Activated naive CD4-positive, alpha-beta T cell treated with Interleukin-2 at 50 U/mL for 16 hours (primary cell): ENCODE measurements around the gene PAX5.

Experiments used
- DNase-seq: peaks from one replicate; pipeline ENCODE4 v3.0.0-alpha.2; 2020

The PAX5 gene

DNA sequence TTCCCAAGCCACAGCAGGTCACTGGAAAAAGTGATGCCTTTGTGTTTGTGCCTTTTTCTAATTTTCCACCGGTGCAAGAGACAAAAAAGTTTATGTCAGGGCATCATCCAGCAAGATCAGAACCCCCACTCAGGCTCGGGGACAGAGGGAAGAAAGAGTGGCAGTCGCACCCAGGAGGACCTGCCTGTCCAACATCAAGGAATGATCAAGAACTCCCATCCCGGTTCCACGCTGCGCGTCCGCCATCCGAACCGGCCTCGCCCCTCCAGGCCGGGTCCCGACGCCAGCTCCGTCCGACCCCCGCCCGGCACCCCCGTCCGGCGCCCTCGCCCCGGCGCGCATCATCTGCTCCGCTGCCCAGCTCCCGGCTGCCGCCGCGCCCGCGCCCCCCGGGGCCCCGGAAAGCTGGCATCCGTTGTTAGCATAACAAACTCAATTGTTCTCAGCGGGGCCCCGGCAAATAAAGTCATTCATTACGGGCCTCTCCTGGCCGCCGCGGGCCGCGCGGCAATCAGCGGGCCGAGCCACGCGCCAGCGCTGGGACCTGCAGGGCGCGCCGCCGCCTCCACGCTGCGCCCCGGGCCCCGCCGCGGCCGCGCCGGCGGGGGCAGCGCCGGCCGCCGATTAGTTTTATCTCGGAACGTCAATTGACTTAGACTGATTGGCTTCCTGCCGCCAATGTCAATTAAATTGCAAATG lies 48.1 kb downstream of the PAX5 start:
- no peak for DNase-seq

DNA sequence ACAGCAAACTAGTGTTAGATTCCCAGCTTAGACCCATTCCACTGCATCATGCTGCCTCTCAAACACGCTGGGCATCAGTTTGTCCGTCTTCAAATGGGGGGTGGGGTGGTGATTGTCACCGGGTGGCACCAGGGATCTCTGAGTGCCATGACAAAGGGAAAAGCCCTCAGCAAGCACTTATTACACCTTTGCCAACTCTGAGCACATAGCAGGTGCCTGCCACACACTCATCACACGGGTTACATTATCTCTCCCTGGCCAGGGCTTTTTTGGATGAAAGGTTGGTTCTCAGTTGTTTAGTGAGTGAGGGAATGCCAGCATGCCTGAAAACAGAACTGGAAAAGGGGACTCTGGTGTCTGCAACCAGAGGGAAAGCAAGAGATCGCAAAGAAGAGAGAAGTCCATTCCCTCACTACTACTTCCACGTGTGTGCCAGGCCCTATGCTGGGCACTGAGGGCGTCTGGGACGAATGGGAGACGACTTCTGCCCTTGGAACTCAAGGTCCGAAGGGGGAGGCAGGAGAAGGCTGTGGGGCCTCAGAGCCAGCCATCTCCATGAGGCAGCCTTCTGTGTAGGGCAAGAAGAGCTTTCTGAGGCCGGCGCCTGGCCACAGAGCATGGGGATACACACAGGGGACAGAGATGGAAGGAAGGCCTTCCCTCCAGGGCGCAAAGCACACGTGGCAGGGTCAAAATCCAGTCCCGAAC lies 48.9 kb downstream of the PAX5 start:
- no peak for DNase-seq

DNA sequence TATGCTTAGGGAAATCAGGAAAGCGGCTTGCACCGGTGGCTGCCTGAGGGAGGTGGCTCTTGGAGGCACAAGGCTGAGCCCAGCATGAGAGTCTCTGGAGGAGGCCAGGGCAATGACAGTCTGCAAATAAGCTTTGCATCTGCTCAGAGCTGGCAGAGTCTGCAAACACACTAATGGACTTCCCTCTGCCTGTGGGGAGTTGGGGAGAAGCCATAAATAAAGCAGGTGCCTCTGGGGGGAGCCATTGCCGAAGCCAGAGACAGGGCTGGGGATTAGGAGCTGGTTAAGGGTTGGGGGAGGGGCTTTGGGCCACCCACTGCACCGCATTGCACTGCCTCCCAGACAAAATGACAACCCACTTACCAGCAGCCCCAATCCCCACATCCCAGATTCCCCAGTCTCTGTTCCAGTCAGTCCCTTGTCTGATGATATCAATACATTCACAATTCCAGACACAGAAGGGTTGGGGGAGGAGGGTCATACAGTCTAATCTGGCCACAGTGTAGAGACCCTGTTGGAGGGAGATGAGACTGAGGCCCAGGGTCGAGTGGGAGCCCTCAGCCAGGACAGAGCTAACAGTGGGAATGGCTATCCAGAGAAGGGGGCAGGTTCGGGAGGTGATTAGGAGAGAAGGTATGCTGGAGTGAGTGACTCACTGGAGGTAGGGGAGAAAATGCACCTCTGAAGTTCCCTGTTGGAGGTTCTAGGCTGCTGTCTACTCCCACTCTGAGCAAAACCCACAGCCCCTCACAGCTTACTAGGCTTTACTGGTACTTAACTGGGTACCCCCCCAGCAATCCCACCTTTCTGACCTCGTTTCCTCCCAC lies 53.7 kb downstream of the PAX5 start:
- DNase-seq: no peak

DNA sequence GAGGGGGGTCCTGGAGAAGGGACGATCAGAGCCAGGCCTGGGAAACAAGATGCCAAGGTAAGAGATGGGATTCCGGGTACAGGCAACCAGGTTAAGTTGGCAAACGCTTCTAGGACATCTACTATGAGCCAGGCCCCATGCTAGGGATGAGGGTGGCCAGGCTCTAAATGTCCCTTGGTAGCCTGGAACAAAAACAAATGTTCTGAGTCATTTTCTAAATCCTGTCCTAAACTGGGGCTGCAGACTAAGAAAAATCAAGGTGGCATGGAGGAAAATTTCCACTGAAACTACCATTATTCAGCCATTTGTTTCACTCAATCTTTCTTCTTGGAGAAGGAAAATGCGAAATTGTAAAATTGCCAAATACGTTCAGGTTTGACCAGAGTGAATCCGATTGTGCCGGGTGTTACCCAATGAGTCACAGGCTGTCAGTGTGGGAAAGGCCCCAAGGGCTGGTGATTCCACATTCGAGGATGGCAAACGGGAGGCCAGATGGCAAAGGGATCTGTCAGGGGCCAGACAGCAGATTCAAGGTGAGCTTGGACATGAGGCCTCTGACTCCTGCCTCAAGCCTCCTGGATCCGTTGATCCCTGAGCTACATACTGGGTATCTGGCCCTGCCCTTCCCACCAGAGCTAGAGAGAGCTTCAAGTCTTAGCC lies 57.6 kb downstream of the PAX5 start:
- no peak for DNase-seq

DNA sequence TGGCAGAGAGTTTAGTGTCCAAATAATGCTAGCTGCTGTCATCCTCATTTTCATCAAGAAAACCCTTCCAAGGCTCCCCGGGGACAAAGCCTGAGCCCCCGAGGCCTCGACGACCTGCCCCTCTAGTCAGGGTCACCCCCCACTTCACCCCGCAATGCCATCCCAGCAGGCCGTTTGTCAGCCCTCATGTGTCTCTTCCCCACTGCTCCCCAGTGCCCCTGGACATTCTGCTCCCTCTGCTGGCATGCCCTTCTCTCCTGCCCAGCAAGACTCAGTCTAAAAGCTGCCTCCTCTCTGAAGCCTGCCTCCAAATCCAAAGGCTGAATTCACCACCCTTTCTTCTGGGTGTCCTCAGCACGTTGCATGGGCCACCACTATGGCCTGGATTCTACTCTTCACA lies 59.3 kb downstream of the PAX5 start:
- DNase-seq: no peak

DNA sequence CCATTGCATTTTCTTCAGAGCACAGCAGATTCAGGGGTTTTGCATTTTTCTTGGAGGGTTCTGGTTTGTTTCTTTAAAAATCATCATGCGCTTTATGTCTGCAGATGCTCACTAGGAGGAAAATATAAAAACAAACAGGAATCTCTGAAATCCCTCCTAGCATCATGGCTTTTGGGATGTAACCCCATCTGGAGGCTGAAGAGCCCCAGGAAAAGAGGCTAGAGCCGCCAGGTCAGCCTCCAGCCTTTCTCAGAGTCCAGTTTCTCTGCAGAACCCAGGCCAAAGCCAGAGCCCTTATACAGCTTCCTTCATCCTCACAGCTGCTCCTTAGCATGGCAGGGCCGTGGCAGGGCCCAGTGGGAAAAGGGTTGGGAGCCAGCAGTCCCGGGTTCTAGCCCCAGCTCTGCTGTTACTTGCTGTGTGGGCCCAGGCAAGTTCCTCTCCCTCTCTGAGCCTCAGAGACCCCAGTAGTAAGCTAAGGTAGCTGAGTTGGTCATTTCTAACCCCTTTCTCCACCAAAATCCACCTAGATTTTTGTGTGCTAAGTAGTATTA lies 62.1 kb downstream of the PAX5 start:
- DNase-seq: no peak

DNA sequence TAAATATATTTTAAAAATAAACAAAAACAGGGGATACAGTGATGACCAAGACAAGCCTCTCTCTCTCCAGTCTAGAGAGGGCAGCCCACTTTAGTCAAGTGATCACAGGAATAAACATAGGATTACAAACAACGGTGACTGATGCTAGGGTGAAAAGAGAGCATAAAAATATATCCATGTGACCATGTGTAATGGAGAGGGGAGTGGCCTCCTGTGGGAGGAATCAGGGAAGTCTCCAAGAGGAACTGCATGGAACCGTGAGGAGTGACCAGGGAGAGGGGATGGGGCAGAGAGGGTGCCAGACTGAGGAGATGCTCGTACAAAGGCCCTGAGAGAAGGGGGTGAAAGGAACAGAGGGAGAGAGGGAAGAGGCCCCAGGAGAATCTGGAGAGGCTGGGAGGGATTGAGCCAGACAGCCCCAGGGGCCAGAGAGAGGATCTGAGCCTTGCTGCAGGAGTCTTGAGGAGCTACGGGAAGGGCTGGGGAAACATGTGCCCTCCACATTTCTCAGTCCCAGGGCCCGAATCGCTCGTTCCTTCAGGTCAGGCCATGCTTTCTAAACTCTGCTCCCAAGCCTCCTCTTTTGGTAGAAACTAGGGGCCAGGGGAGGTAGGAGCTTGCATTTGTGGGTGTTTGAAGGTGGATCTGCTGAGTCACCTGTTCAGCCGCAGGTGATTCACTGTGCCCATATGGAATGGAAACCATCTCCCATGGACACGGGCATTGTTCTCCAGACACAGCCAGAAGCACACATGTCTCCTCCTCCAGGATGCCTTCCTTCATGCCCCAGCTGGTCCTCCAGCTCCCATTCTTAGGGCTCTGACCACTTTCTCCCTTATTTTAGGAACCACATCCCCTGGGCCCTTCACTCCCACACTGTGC lies 63.8 kb downstream of the PAX5 start:
- no peak for DNase-seq

DNA sequence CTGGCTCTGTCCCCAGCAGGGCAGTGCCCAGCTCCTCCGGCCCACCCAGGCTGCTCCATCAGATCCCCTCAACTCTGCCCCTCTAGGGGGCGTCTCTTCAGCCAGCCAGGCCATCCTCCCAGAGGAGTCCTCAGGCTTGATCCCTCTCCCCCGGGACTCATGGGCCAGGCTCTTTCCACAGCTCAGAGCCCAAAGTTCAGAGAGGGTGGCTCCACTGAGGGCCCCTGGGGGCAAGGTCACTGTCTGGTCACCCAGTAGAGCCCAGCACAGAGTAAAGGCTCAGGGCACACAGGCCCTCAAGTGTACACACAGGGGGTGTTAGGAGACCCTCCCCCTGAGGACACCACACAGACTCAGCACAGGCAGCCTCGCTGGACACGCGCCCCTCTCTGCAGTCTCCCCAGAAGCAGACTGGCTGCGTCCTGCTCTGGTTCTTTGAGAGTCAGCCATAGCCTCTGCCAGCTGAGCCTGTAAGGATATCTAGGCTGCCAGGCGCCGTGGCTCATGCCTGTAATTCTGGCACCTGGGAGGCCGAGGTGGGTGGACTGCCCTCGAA lies 64.8 kb downstream of the PAX5 start:
- no peak for DNase-seq

DNA sequence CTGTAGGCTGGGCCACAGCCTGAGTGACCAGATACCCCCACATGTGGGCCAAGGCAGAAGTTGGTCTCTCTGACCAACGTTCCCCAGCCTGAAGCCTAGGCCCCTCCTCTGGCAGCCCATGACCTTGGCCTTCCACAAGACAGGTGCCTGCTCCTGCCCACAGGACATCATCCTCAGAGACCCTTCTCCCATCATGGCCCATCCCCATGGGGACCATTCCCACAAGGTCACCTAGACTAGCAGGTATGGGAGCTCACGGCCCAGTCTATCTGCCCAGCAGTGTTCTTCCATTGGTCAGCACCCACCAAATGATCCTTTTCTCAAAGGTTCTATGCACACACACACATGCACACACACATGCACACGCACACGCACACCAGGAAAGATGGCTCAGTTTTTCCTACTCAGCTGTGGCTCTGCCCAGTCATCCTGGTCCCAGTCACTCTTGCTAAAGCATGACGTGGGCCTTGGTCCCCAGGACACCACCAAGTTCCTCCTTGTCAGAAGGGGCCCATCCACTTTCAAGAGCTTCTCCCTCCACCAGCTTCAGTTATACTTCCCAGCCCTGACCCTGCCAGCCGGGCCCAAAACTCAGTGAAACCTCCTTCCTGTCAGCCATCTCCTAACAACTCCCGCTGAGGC lies 65.4 kb downstream of the PAX5 start:
- no peak for DNase-seq

DNA sequence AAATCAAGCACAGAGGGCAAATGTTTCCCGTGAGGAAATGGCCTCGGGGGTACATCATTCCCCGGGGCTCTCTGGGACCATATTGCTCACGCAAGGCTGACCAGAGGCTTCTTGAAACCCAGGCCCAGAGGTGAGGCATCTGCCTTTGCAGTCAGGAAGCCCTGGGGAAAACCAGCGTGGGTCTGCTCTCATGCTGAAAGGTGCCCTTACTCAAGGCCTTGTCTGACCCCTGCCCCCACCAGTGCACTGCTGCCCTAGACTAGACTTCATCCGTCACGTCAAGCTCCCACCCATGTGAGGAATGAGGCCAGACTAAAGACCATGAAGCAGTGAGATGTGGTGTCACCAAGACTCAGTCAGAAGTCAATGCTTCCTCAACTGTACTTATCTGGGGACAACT lies 66.1 kb downstream of the PAX5 start:
- DNase-seq: no peak

DNA sequence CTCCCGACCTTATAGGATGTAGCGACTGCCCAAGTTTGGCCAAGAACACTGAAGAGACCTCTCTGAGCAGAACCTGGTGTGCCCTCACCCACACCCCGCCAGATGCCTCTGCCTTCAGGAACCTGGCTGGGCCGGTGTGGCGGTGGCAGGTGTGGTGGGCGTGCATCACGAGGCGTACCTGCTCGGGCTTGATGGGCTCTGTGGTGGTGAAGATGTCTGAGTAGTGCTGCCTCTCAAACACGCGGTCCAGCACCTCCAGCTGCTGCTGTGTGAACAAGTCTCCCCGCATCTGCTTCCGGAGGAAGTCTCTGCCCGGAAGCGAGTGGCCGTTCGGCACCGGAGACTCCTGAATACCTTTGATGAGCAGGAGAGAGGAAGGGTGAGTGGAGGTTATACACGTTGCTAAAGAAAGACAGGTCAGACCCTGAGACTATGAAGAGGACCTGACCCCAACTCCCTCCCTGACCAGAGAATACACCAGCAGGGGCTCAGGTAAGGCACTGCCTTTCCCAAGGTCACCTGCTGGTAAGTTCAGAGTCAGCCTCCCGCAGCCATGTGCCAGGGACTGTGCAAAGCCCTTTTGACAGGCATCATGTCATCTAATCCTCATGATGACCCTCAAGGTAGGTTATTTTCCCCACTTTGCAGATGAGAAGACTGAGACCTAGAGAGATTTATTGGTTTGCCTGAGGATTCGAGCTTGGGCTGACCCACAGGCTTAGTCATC lies 67.5 kb downstream of the PAX5 start:
- DNase-seq: no peak

DNA sequence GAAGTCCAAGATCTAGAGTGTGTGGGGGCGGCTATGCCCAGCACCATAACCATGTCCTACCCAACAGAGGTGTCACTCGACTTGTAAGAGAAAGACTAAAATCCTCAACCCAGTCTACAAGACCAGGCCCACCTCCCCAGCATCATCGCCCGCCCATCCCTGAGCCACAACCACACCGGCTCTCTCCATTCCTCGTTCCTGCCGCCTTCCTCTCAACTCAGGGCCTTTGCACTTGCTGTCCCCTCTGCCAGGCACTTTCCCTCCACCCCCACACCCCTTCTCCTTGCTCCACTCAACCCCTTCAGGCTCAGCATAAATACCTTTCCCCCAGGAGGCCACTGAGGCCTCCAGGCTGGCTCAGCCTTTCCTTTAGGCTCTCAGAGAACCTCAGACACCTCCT lies 69.3 kb downstream of the PAX5 start:
- DNase-seq: no peak

DNA sequence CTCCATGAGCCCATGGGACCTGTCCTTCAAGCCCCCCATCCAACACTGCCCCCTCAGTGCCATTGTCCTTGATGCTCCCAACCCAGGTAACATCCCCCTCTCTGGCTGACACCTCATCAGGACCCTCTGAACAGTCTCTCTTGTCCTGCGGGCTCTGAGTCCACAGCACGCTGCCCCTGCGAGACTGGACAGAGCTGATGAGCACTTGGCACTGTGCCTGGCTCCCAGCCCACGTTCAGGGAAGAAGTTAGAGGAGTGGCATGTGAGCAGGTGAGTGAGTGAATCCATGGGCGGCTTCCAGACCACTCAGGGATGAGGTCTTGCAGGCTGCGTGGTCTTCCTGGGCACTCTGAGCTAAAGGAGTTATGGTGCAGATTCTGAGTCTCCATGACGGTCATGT lies 70.7 kb downstream of the PAX5 start:
- no peak for DNase-seq

DNA sequence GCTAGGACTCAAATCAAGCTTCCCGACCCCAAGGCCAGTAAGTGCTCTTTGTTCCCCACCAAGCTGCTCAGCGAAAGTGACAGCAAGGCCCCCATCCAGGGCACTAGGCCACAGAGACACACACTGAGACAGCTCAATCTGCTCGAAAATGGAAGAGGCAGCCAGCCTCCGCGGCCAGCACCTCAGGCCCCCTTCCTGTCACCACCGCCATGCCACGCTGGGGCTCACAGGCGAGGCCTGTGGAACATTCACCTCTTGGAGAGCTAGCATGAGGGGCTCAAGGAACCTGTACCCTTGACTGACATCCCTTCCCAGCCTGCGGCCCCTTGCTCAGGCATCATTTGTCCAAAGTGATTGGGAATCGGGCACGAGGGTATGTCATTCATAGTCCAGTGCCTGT lies 71.4 kb downstream of the PAX5 start:
- DNase-seq: no peak

DNA sequence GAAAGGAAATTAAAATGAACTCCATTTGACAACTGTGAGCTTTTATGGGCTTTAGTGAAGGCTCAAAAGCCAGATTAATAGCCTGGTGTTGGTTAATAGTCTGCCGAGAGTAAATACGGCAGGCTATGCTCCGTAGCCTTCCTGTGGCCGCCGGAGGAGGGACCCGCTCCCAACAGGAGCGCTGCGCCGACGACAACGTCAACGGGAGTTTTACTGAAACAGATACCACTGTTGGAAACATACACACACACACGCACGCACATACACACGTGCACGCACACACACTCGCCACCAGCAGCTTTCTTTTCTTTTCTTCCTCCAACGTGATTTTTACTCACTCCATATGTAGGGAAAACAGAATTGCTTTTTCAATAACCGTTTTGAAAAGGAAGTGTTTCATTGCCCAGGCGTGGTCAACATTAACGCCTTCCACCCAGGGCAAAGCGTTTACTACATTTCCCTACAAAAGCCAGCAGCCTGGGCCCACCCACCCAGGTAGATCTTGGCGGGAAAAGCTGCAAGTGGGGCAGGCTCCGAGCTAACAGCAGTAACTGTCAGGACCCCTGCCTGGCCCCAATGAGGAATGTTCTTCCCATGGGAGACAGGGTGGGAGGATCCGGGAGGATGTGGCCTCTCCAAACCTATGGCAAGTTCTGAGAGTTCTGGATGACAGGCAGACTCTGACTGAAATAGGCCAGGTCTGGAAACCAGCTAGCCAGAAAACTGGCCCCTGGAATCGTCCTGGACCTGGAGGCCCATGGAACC lies 72.3 kb downstream of the PAX5 start:
- DNase-seq: no peak

DNA sequence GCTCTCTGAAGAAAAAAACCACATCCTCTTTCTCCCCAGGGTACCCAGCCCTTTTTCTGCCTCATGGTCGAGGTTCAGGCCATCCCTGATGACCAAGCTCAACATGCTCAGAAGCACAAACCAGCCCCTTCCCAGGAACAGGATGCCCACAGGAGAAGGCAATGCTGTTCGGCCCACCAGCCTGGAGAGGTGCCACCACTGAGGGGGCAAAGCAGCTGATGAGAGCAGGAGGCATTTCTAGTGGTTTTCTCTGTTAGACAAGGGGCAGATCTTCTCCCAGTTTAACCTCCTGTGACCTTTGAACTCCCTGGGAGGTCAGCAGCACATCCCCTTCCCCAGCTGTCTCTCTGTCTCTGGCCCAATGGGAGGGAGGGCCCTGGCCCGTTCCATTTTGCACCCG lies 73.0 kb downstream of the PAX5 start:
- no peak for DNase-seq

DNA sequence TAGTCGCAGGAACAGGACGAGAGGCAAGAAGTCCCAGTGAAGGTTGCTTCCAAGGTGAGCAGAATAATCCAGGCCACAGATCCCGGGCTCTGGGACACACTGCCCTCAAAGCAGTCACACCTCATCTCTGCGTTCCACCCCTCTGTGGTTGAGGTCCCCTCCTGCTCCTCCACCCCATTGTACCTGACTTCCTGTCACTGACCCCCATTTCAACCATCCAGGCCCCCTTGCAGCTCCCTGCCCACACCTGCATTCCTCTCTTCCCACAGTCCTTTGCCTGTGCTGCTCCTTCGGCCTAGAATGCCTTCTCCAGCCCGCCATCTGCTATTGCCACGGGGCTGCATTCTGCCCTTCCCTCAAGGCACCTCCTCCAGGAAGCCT lies 73.5 kb downstream of the PAX5 start:
- no peak for DNase-seq

DNA sequence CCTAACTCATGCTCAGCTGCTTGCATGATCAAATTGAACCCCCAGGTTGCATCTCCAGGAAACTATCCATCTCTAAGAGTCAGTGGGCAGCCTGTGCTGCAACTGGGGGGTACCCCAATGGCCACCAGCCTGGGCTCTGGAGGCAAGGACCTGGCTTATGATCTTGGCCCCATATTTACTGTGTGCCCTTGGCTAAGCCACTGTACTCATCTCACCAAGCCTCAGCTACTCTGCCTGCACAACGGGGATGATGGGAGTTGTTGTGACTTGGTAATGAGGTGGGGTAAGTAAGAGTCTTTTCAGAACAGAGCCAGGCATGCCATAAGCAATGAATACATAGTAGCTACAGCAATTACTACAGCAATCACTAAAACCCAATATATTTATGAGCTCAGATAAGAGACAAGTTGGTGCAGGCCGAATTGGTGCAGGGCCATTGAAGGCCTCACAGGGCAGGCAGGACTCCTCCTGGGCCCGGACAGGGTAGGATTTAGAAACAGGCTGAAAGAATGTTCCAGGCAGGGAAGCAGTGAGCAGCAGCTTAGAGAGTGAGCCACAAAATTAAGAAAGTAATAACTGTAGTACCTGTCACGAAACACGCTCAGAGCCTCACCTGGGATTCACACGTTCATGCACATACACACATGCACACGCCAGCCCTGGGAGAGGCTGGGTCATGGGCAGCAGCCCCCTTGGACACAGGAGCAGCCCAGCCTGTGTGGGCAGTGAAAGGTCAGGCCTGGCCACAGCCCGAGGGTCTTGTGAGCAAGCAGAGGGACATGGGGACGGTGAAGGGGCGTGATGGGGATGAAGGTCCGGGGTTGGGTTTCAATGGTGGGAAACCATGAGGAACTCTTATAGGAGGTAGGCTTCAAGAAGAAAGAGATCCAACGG lies 74.1 kb downstream of the PAX5 start:
- DNase-seq: no peak

DNA sequence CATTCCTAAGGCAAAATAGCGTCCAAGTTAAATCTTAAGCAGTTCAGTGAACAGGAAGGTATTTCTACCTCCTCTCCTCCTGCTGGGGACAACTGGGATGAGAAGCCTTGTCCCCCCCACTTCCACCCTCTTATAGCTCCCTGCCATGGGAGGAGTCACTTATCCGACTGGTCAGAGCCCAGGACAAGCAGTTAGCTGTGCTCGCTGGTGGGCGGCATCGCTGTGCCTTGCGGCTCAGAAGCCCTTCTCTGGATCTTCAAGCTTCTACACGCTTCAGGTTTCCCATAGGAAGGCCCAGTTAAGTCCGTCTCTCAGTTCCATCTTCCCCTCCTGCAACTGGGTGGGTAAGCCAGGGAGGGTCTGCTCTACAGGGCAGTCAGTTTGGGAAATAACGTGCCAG lies 77.2 kb downstream of the PAX5 start:
- DNase-seq: no peak
